H9 (cell line): Measurements from ENCODE around the gene HAT1. TPM values are rescaled to one million over a fixed set of nuclear protein-coding genes. Genes with fewer than 3 reads are reported as not detected.

Source experiments
- DNase-seq: peaks from one replicate; pipeline ENCODE4 v3.0.0-alpha.2; 2017
- H2AFZ ChIP-seq: one replicate; pipeline ENCODE4 v1.6.1; 2013; ENCODE audit warnings: mild to moderate bottlenecking, low read length, control low read depth, moderate library complexity
- H2AK5ac ChIP-seq: 2 replicates; pipeline ENCODE4 v1.6.1; 2013; ENCODE audit warnings: low read length, control low read depth, mixed read lengths; ENCODE audit not compliant: insufficient read length
- H2BK120ac ChIP-seq: one replicate; pipeline ENCODE4 v1.6.1; 2013; ENCODE audit warnings: low read depth, mild to moderate bottlenecking, low read length, control low read depth, inconsistent platforms; ENCODE audit not compliant: poor library complexity, severe bottlenecking
- H2BK12ac ChIP-seq: 2 replicates; pipeline ENCODE4 v1.6.1; 2013; ENCODE audit warnings: low read length, control low read depth, mixed read lengths, low read depth; ENCODE audit not compliant: insufficient read length
- H2BK15ac ChIP-seq: 2 replicates; pipeline ENCODE4 v1.6.1; 2013; ENCODE audit warnings: low read depth, low read length, control low read depth
- H2BK20ac ChIP-seq: one replicate; pipeline ENCODE4 v1.6.1; 2013; ENCODE audit warnings: low read depth, mild to moderate bottlenecking, low read length, control low read depth, inconsistent platforms; ENCODE audit not compliant: poor library complexity, severe bottlenecking
- H2BK5ac ChIP-seq: 2 replicates; pipeline ENCODE4 v1.6.1; 2013; ENCODE audit warnings: low read length, control low read depth, mixed read lengths; ENCODE audit not compliant: insufficient read length
- H3K14ac ChIP-seq: 2 replicates; pipeline ENCODE4 v1.6.1; 2013; ENCODE audit warnings: low read length, control low read depth; ENCODE audit not compliant: insufficient read depth
- H3K18ac ChIP-seq: 2 replicates; pipeline ENCODE4 v1.6.1; 2013; ENCODE audit warnings: low read depth, mild to moderate bottlenecking, mixed read lengths, low read length, control low read depth; ENCODE audit not compliant: insufficient read length
- H3K23ac ChIP-seq: 2 replicates; pipeline ENCODE4 v1.6.1; 2013; ENCODE audit warnings: low read length, control low read depth, mixed read lengths, low read depth; ENCODE audit not compliant: insufficient read length
- H3K23me2 ChIP-seq: 2 replicates; pipeline ENCODE4 v1.6.1; 2013; ENCODE audit warnings: low read depth, mild to moderate bottlenecking, mixed read lengths, low read length, control low read depth; ENCODE audit not compliant: insufficient read length, poor library complexity, severe bottlenecking
- H3K27ac ChIP-seq: 2 replicates; pipeline ENCODE4 v1.5.1; 2013; ENCODE audit warnings: low read length, control low read depth, mixed read lengths, low read depth; ENCODE audit not compliant: insufficient read length
- H3K27me3 ChIP-seq: 2 replicates; pipeline ENCODE4 v1.6.1; 2013; ENCODE audit warnings: low read length, control low read depth, inconsistent platforms; ENCODE audit not compliant: insufficient read depth
- H3K4ac ChIP-seq: 2 replicates; pipeline ENCODE4 v1.6.1; 2013; ENCODE audit warnings: low read depth, mild to moderate bottlenecking, control low read depth, inconsistent platforms, low read length, moderate library complexity
- H3K4me1 ChIP-seq: 2 replicates; pipeline ENCODE4 v1.6.1; 2013; ENCODE audit warnings: low read length, control low read depth, inconsistent platforms; ENCODE audit not compliant: insufficient read depth
- H3K4me2 ChIP-seq: 2 replicates; pipeline ENCODE4 v1.6.1; 2013; ENCODE audit warnings: low read length, control low read depth, mixed read lengths; ENCODE audit not compliant: insufficient read length, insufficient read depth
- H3K56ac ChIP-seq: 2 replicates; pipeline ENCODE4 v1.6.1; 2013; ENCODE audit warnings: low read depth, mild to moderate bottlenecking, mixed read lengths, low read length, control low read depth; ENCODE audit not compliant: insufficient read length
- H3K79me1 ChIP-seq: 2 replicates; pipeline ENCODE4 v1.6.1; 2013; ENCODE audit warnings: low read depth, mild to moderate bottlenecking, moderate library complexity, low read length, control low read depth, inconsistent platforms; ENCODE audit not compliant: insufficient read depth, poor library complexity, severe bottlenecking
- H3K79me2 ChIP-seq: 2 replicates; pipeline ENCODE4 v1.6.1; 2013; ENCODE audit warnings: low read length, control low read depth, inconsistent platforms; ENCODE audit not compliant: insufficient read depth
- H3K9ac ChIP-seq: 2 replicates; pipeline ENCODE4 v1.6.1; 2013; ENCODE audit warnings: low read length, control low read depth, mixed read lengths; ENCODE audit not compliant: insufficient read length; ENCODE audit errors: extremely low read depth
- H3K9me3 ChIP-seq: one replicate; pipeline ENCODE4 v1.6.1; 2013; ENCODE audit warnings: low read depth, low read length, inconsistent platforms; ENCODE audit not compliant: control insufficient read depth
- H3T11ph ChIP-seq: one replicate; pipeline ENCODE4 v1.6.1; 2013; ENCODE audit warnings: mild to moderate bottlenecking, low read length, control low read depth, inconsistent platforms
- H4K20me1 ChIP-seq: one replicate; pipeline ENCODE4 v1.6.1; 2013; ENCODE audit not compliant: control insufficient read depth, insufficient read length, insufficient read depth
- H4K5ac ChIP-seq: 2 replicates; pipeline ENCODE4 v1.6.1; 2013; ENCODE audit warnings: low read depth, mild to moderate bottlenecking, mixed read lengths, low read length, control low read depth; ENCODE audit not compliant: insufficient read length
- H4K8ac ChIP-seq: replicated peaks from 2 replicates; pipeline ENCODE4 v1.6.1; 2013; ENCODE audit warnings: low read length, control low read depth, mixed read lengths, low read depth; ENCODE audit not compliant: insufficient read length
- H4K91ac ChIP-seq: 2 replicates; pipeline ENCODE4 v1.6.1; 2013; ENCODE audit warnings: low read depth, mild to moderate bottlenecking, moderate library complexity, mixed read lengths, low read length, control low read depth; ENCODE audit not compliant: insufficient read length
- H3K27ac Mint-ChIP-seq, 3 experiments: 2 replicates in 2 of 3; 3 replicates in 1 of 3; pipeline ENCODE4 v1.8.0; 2020 to 2021; ENCODE audit warnings: mixed read lengths in 3 of 3, mild to moderate bottlenecking in 1 of 3, moderate library complexity in 1 of 3
- H3K27me3 Mint-ChIP-seq: 2 replicates; pipeline ENCODE4 v1.8.0; 2021; ENCODE audit warnings: low read depth, mild to moderate bottlenecking, moderate library complexity, mixed read lengths
- H3K36me3 Mint-ChIP-seq, 3 experiments: 2 replicates in 2 of 3; 3 replicates in 1 of 3; pipeline ENCODE4 v1.8.0; 2020 to 2021; ENCODE audit warnings: low read depth in 3 of 3, mixed read lengths in 3 of 3; ENCODE audit not compliant: insufficient read depth in 1 of 3
- H3K4me1 Mint-ChIP-seq, 2 experiments: 2 replicates each; pipeline ENCODE4 v1.8.0; 2020; ENCODE audit warnings: mixed read lengths in 2 of 2
- H3K4me3 Mint-ChIP-seq, 2 experiments: 2 replicates in 1 of 2; 3 replicates in 1 of 2; pipeline ENCODE4 v1.8.0; 2020 to 2021; ENCODE audit warnings: mild to moderate bottlenecking in 2 of 2, mixed read lengths in 2 of 2, moderate library complexity in 1 of 2
- H3K9me3 Mint-ChIP-seq, 2 experiments: 2 replicates in 1 of 2; 3 replicates in 1 of 2; pipeline ENCODE4 v1.8.0; 2020; ENCODE audit warnings: mild to moderate bottlenecking in 2 of 2, mixed read lengths in 2 of 2, moderate library complexity in 1 of 2
- CTCF ChIP-seq: fragments of 200-600 bp; sonication (generic); conservative IDR thresholded peaks from 3 replicates; pipeline ENCODE4 v1.8.0; 2021; ENCODE audit warnings: antibody characterized with exemption, mild to moderate bottlenecking
- WGBS: extraction: QIAGEN DNeasy Blood & Tissue Kit; methylation state at CpG from one replicate; pipeline ENCODE4 v1.1.7; 2013; ENCODE audit warnings: missing lambda C conversion rate, low lambda C conversion rate, mixed read lengths; ENCODE audit not compliant: insufficient read length; ENCODE audit errors: extremely low coverage; 5-methylcytosine and 5-hydroxymethylcytosine counted together
- total RNA-seq: library from RNA; stranded (reverse); gene quantifications from 2 replicates; pipeline ENCODE4 v1.2.1, GENCODE V29; 2021

HAT1 gene
- total RNA-seq, 1 experiment from 2014 or later: 73.0 TPM

- peak; percentile 36 for DNase-seq
Measured at GRCh38 chr2:172012677-172013391, 90.6 kb downstream of the HAT1 start.

More at GRCh38 chr2:172012677-172013391, 90.6 kb downstream of the HAT1 start:
- Mint-ChIP-seq H3K9me3 (no peaks in the 10 kb centered on the region), H3K4me1 (peaks cover 17 to 18% of the 10 kb centered on the region in 2 experiments), H3K27me3 (no peaks in the 10 kb centered on the region; the same call in 1 of the 2 replicates), H3K4me3 (no peak overlapping the region), H3K27ac (peak overlapping the region; percentile 17 to 48 (median 26); a peak in 6 of 7 replicates), H3K36me3 (no peaks in the 10 kb centered on the region)
- no peaks in the 10 kb centered on the region for H4K20me1 ChIP-seq
- no peak overlapping the region for H3K4ac ChIP-seq
- no peak overlapping the region for H3K9ac ChIP-seq
- H3K23me2 ChIP-seq: no peaks in the 10 kb centered on the region
- no peaks in the 10 kb centered on the region for H3K79me1 ChIP-seq
- no peak overlapping the region for H3K56ac ChIP-seq
- no peak for TF ChIP-seq CTCF
- WGBS: no CpG with 5 or more reads among the region's 9 CpGs
- no peak overlapping the region for H2BK120ac ChIP-seq
- no peak overlapping the region for H4K8ac ChIP-seq
- H2BK20ac ChIP-seq: no peak overlapping the region
- H2BK12ac ChIP-seq: no peak overlapping the region
- no peak overlapping the region for H4K91ac ChIP-seq
- no peak overlapping the region for H3K14ac ChIP-seq
- no peaks in the 10 kb centered on the region for H3K9me3 ChIP-seq
- no peak overlapping the region for H4K5ac ChIP-seq
- H3K27me3 ChIP-seq: no peaks in the 10 kb centered on the region
- H2BK15ac ChIP-seq: no peak overlapping the region
- H2AFZ ChIP-seq: no peak overlapping the region
- H3K23ac ChIP-seq: no peak overlapping the region
- H3K4me1 ChIP-seq: peaks cover 3% of the 10 kb centered on the region; the same call in 1 of the 2 replicates
- H2AK5ac ChIP-seq: no peak overlapping the region
- H2BK5ac ChIP-seq: no peak overlapping the region
- H3K27ac ChIP-seq: no peak overlapping the region
- peaks cover 2% of the 10 kb centered on the region; the same call in 1 of the 2 replicates for H3K79me2 ChIP-seq
- no peak overlapping the region for H3T11ph ChIP-seq
- no peak overlapping the region for H3K18ac ChIP-seq
- no peak overlapping the region for H3K4me2 ChIP-seq
